Ovary (tissue), 3 donors: Measurements from ENCODE around the gene ARID1B.

Experiments
- CTCF ChIP-seq, 3 donors: fragments of 450-650 bp in 2 of 3; fragments of 200-600 bp in 1 of 3; IDR thresholded peaks; one replicate each; pipeline versions ENCODE4 v1.5.1 to v1.8.0; 2016 to 2022; ENCODE audit warnings: antibody characterized with exemption in 3 of 3, mild to moderate bottlenecking in 1 of 3
- EP300 ChIP-seq: sonication (generic); formaldehyde crosslinking; IDR thresholded peaks from one replicate; pipeline ENCODE4 v1.6.1; 2017; ENCODE audit warnings: antibody characterized with exemption
- POLR2A ChIP-seq: fragments of 450-650 bp; IDR thresholded peaks from one replicate; pipeline ENCODE4 v1.6.1; 2017; ENCODE audit warnings: antibody characterized with exemption, mild to moderate bottlenecking, moderate library complexity
- donor health status: DM: no; HTN: no; CAD: no.

GRCh38 chr6:156756630-156757610 lies 20.3 kb upstream of the ARID1B start:
- TF ChIP-seq CTCF (IDR thresholded peaks at IDR 0.05) (no peak), EP300 (no peak), POLR2A (no peak)
